Testis (tissue), 3 donors: ENCODE data around the gene IL25. TPM values are rescaled to one million over a fixed set of nuclear protein-coding genes. Genes with fewer than 3 reads are reported as not detected.

ENCODE experiments used
- DNase-seq: peaks from one replicate; pipeline ENCODE4 v3.0.0-alpha.2; 2019
- H3K27ac ChIP-seq, 2 donors: fragments of 200-600 bp; sonication (generic); one replicate each; pipeline ENCODE4 v1.5.1; 2019
- H3K27me3 ChIP-seq: fragments of 200-600 bp; sonication (generic); one replicate; pipeline ENCODE4 v1.5.1; 2019
- H3K36me3 ChIP-seq: fragments of 200-600 bp; sonication (generic); one replicate; pipeline ENCODE4 v1.5.1; 2017; ENCODE audit warnings: low read depth; ENCODE audit errors: missing control alignments
- H3K4me1 ChIP-seq: fragments of 200-600 bp; sonication (generic); one replicate; pipeline ENCODE4 v1.5.1; 2019
- H3K4me3 ChIP-seq, 2 donors: fragments of 200-600 bp; sonication (generic); one replicate each; pipeline ENCODE4 v1.5.1; 2017 to 2019
- H3K9me3 ChIP-seq: fragments of 200-600 bp; sonication (generic); one replicate; pipeline ENCODE4 v1.5.1; 2017
- POLR2A ChIP-seq: fragments of 450-650 bp; IDR thresholded peaks from one replicate; pipeline ENCODE4 v1.6.1; 2017; ENCODE audit warnings: antibody characterized with exemption, mild to moderate bottlenecking, moderate library complexity
- WGBS, 2 donors: methylation state at CpG; one replicate each; pipeline ENCODE4 v1.1.5; 2018; 5-methylcytosine and 5-hydroxymethylcytosine counted together
- intact Hi-C: fragments of 100-400 bp; cut with DNase I; formaldehyde crosslinking; loops from one replicate; pipeline ENCODE4 v1.15.1; 2023; ENCODE audit warnings: low total_unique reads
- polyA plus RNA-seq: library from polyadenylated mRNA; stranded (reverse); fragments of 350-450 nt; fragmentation: Illumina TruSeq; extraction: RNeasy Lipid Tissue Mini Kit (QIAGEN cat#74804); gene quantifications from one replicate; pipeline ENCODE4 v1.2.3, GENCODE V29; 2014; ENCODE audit warnings: low read depth, low replicate concordance; ENCODE audit not compliant: insufficient read depth
- total RNA-seq, 2 donors: library from RNA; depleted of rRNA; stranded (reverse); fragments of >200 nt; gene quantifications; one replicate each; pipeline ENCODE4 v1.2.3, GENCODE V29; 2016
- TF ChIP-seq, protein P1 (sequence below), 3 experiments: fragments of 450-650 bp in 2 of 3; fragments of 200-600 bp in 1 of 3; sonication (generic) in 1 of 3; IDR thresholded peaks; one replicate each; pipeline ENCODE4 v1.5.1; 2016 to 2019; ENCODE audit warnings: antibody characterized with exemption in 3 of 3, mild to moderate bottlenecking in 2 of 3, moderate library complexity in 1 of 3

Gene IL25
- total and polyA plus RNA-seq, 3 donors from 2014 or later, result 0.39 to 0.83 (median 0.68) TPM

- DNase-seq, result no peak
- 94% methylated on average over 1 of the region's 1 CpG; no CpG with 5 or more reads in 1 of the 2 donors for WGBS, 2 donors
- no peak overlapping the region for H3K27ac ChIP-seq
- TF ChIP-seq, protein P1, sequence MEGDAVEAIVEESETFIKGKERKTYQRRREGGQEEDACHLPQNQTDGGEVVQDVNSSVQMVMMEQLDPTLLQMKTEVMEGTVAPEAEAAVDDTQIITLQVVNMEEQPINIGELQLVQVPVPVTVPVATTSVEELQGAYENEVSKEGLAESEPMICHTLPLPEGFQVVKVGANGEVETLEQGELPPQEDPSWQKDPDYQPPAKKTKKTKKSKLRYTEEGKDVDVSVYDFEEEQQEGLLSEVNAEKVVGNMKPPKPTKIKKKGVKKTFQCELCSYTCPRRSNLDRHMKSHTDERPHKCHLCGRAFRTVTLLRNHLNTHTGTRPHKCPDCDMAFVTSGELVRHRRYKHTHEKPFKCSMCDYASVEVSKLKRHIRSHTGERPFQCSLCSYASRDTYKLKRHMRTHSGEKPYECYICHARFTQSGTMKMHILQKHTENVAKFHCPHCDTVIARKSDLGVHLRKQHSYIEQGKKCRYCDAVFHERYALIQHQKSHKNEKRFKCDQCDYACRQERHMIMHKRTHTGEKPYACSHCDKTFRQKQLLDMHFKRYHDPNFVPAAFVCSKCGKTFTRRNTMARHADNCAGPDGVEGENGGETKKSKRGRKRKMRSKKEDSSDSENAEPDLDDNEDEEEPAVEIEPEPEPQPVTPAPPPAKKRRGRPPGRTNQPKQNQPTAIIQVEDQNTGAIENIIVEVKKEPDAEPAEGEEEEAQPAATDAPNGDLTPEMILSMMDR (IDR thresholded peaks at IDR 0.05), result no peak
- TF ChIP-seq POLR2A, result no peak
- H3K4me1 ChIP-seq, result no peaks in the 10 kb centered on the region
- no peaks in the 10 kb centered on the region for H3K27me3 ChIP-seq
- H3K4me3 ChIP-seq, result no peak overlapping the region
- intact Hi-C loops, result no loop called here
- no peaks in the 10 kb centered on the region for H3K9me3 ChIP-seq
- no peaks in the 10 kb centered on the region for H3K36me3 ChIP-seq
Observed at GRCh38 chr14:23371865-23372264, 744 bp upstream of the IL25 start.

GRCh38 chr14:23373041-23373440, 432 bp downstream of the IL25 start:
- H3K9me3 ChIP-seq, result no peaks in the 10 kb centered on the region
- no peak overlapping the region for H3K4me3 ChIP-seq
- DNase-seq, result no peak
- no peaks in the 10 kb centered on the region for H3K36me3 ChIP-seq
- H3K4me1 ChIP-seq, result peaks cover 3% of the 10 kb centered on the region
- H3K27me3 ChIP-seq, result no peaks in the 10 kb centered on the region
- intact Hi-C loops, result no loop called here
- no peak for TF ChIP-seq POLR2A
- TF ChIP-seq, protein P1 (IDR thresholded peaks at IDR 0.05), result no peak
- WGBS, 2 donors, result 91 to 93% methylated on average over 3 of the region's 3 CpGs
- no peak overlapping the region for H3K27ac ChIP-seq

- intact Hi-C loops, result no loop called here
- Histone ChIP-seq H3K27me3 (no peaks in the 10 kb centered on the region), H3K9me3 (no peaks in the 10 kb centered on the region), H3K4me3 (no peak overlapping the region), H3K4me1 (peaks cover 4% of the 10 kb centered on the region), H3K27ac (no peak overlapping the region), H3K36me3 (no peaks in the 10 kb centered on the region)
- WGBS, 2 donors, result 84 to 91% methylated on average over 4 to 21 of the region's 21 CpGs
- no peak for DNase-seq
- TF ChIP-seq POLR2A, result no peak
- TF ChIP-seq, protein P1 (IDR thresholded peaks at IDR 0.05), result no peak
Observed at GRCh38 chr14:23375527-23376251, 3.1 kb downstream of the IL25 start.

DNA sequence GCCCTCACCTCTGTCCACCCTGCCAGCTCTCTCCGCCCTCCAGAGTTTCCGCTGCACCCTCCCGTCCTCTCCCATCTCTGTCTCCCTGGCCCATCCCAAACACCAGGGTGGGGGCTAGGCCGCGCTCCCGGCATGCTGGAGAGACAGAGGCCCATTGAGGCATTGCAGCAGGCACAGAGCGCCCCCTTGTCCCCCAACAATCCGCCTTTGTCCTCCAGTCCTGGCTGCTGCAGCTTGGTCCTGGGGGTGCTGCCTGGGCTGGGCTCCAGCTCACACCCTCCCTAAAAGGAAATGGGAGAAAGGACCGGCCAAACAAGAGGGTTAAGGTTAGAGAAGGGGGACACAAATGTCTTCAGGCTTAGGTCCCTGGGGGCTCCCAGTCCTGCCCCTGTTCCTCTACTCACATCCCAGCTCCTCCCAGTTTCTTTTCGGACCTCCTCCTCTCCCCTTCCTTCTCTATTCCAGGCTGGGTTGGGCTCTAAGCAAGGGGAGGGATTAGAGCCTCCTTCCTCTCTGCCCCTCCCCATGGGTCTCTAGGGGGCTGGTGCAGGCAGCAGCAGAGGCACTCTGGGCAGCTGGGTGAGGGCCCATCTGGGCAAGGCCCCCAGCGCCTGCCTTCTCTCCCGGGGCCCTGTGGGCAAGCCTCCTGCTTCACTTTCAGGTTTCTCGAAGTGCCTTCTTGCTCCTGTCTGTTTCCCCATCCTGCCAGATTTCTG, 4.0 kb downstream of the IL25 start, which contains the start of gene CMTM5:
CMTM5 (plus strand) TSS at position 565 of the 716 bp plus-strand sequence. CDS start 206 bp downstream, outside the sequence.
- Histone ChIP-seq H3K4me3 (no peak within 1 kb of the TSS), H3K27me3 (no peaks in the 10 kb centered on the region)
- no peak for DNase-seq

More for the DNA sequence above, 4.0 kb downstream of the IL25 start, which contains the start of gene CMTM5:
- intact Hi-C loops, result no loop called here
- H3K4me1 ChIP-seq, result peaks cover 4% of the 10 kb centered on the region
- no peaks in the 10 kb centered on the region for H3K36me3 ChIP-seq
- no peaks in the 10 kb centered on the region for H3K9me3 ChIP-seq
- 65 to 79% methylated on average over 10 to 13 of the region's 13 CpGs for WGBS, 2 donors
- TF ChIP-seq POLR2A, result no peak
- TF ChIP-seq, protein P1 (IDR thresholded peaks at IDR 0.05), result no peak
- no peak within 1 kb of the TSS for H3K27ac ChIP-seq
